Measurements from ENCODE around the gene ASTN2. TPM values are rescaled to one million over a fixed set of nuclear protein-coding genes. Genes with fewer than 3 reads are reported as not detected.

ASTN2 gene
- total RNA-seq, 4 donors from 2014 or later, result 0.97 to 4.7 (median 3.0) TPM

DNA sequence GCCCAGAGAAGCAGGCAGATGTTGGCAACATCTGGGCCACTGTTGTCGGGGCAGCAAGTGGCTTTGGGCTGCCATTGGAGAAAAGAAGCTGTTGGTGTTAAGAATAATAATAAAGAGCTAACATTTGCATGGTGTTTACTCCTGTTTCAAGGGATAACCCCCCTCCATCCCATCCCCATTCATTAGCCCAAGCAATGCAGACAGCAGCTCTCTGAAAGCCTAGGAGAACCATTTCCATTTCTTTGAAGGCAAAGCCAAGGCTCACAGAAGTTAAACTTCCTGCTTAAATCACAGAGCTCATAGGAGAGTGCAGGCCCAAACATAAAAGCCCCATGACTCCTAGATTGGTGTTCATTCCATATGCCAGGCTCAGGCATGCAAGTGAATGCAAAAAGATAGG lies 175.4 kb downstream of the ASTN2 start:
- DNase-seq (ENCODE audit: low spot score in 2 of 2), result no peak
- intact Hi-C loops (cut with DNase I; ENCODE audit: low total_unique reads), result no loop called here
- 64 to 74% methylated on average over 1 of the region's 1 CpG for WGBS, 2 donors
- no peak overlapping the region for H3K4me3 ChIP-seq (ENCODE audit: low read depth, poor library complexity, severe bottlenecking)
- TF ChIP-seq, protein P1, sequence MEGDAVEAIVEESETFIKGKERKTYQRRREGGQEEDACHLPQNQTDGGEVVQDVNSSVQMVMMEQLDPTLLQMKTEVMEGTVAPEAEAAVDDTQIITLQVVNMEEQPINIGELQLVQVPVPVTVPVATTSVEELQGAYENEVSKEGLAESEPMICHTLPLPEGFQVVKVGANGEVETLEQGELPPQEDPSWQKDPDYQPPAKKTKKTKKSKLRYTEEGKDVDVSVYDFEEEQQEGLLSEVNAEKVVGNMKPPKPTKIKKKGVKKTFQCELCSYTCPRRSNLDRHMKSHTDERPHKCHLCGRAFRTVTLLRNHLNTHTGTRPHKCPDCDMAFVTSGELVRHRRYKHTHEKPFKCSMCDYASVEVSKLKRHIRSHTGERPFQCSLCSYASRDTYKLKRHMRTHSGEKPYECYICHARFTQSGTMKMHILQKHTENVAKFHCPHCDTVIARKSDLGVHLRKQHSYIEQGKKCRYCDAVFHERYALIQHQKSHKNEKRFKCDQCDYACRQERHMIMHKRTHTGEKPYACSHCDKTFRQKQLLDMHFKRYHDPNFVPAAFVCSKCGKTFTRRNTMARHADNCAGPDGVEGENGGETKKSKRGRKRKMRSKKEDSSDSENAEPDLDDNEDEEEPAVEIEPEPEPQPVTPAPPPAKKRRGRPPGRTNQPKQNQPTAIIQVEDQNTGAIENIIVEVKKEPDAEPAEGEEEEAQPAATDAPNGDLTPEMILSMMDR (IDR thresholded peaks at IDR 0.05), result no peak
- TF ChIP-seq POLR2A (IDR thresholded peaks at IDR 0.05), result no peak

- H3K4me3 ChIP-seq (ENCODE audit: low read depth, poor library complexity, severe bottlenecking), result no peak overlapping the region
- intact Hi-C loops (cut with DNase I; ENCODE audit: low total_unique reads), result no loop called here
- no peak for DNase-seq (ENCODE audit: low spot score in 2 of 2)
- 53 to 59% methylated on average over 6 of the region's 6 CpGs for WGBS, 2 donors
- no peak for TF ChIP-seq POLR2A (IDR thresholded peaks at IDR 0.05)
- TF ChIP-seq, protein P1 (IDR thresholded peaks at IDR 0.05), result no peak
Observed at GRCh38 chr9:117234103-117234502, 180.8 kb downstream of the ASTN2 start.

DNA sequence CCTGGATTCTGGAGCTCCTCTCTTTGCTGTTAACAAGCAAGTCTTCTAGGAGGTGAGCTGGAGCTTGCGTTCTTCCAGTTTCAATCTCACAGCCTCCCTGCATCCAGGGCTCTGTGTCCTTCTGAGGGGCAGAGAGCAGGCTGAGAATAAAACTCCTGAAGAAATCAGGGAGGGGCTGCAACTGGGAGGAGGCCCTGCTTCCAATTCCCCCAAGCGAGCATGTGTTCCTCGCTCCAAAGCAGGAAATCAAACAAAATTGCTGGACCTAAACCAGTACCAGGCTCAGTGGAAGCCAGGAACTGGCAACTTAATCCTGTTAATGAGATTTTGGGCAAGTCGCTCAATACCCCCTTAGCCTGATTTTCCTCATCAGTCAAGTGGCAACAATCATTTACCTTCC lies 181.8 kb downstream of the ASTN2 start:
- TF ChIP-seq, protein P1 (IDR thresholded peaks at IDR 0.05), result no peak
- no peak for TF ChIP-seq POLR2A (IDR thresholded peaks at IDR 0.05)
- no peak for DNase-seq (ENCODE audit: low spot score in 2 of 2)
- 63 to 65% methylated on average over 4 of the region's 4 CpGs for WGBS, 2 donors
- intact Hi-C loops (cut with DNase I; ENCODE audit: low total_unique reads), result no loop called here
- no peak overlapping the region for H3K4me3 ChIP-seq (ENCODE audit: low read depth, poor library complexity, severe bottlenecking)

GRCh38 chr9:117232281-117232680 lies 182.6 kb downstream of the ASTN2 start:
- H3K4me3 ChIP-seq (ENCODE audit: low read depth, poor library complexity, severe bottlenecking), result no peak overlapping the region
- 81 to 85% methylated on average over 1 of the region's 1 CpG for WGBS, 2 donors
- no peak for TF ChIP-seq POLR2A (IDR thresholded peaks at IDR 0.05)
- TF ChIP-seq, protein P1 (IDR thresholded peaks at IDR 0.05), result no peak
- intact Hi-C loops (cut with DNase I; ENCODE audit: low total_unique reads), result no loop called here
- DNase-seq (ENCODE audit: low spot score in 2 of 2), result no peak

DNA sequence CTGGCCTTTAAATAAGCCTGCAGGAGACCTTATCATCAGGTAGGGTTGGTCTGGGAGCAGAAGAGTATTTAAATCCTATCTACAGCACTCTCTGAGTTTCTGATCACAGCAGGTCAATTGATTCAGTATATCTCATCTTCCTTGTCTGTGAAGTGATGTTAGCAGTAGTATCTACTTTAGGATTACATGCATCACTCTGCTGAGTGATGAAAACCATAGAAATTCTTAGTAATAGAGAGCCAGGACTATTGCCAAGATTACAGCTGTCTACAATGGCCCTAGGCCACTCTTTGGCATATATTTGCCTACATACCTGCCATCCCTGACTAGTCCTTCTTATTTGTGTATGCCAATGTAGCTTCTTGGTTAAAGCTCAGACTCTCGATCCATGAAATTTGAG lies 183.8 kb downstream of the ASTN2 start:
- DNase-seq (ENCODE audit: low spot score in 2 of 2), result no peak
- intact Hi-C loops (cut with DNase I; ENCODE audit: low total_unique reads), result no loop called here
- H3K4me3 ChIP-seq (ENCODE audit: low read depth, poor library complexity, severe bottlenecking), result no peak overlapping the region
- 0 to 41% methylated on average over 1 of the region's 1 CpG for WGBS, 2 donors
- TF ChIP-seq, protein P1 (IDR thresholded peaks at IDR 0.05), result no peak
- no peak for TF ChIP-seq POLR2A (IDR thresholded peaks at IDR 0.05)

- WGBS, 2 donors, result 54 to 76% methylated on average over 4 of the region's 4 CpGs
- H3K4me3 ChIP-seq (ENCODE audit: low read depth, poor library complexity, severe bottlenecking), result no peak overlapping the region
- no peak for TF ChIP-seq POLR2A (IDR thresholded peaks at IDR 0.05)
- TF ChIP-seq, protein P1 (IDR thresholded peaks at IDR 0.05), result no peak
- intact Hi-C loops (cut with DNase I; ENCODE audit: low total_unique reads), result no loop called here
- no peak for DNase-seq (ENCODE audit: low spot score in 2 of 2)
Observed at GRCh38 chr9:117224695-117225094, 190.2 kb downstream of the ASTN2 start.

All from lower leg skin (tissue), 4 donors.